Activated CD4-positive, alpha-beta T cell treated with anti-CD3 and anti-CD28 coated beads for 24 hours (primary cell): Measurements from ENCODE around the gene CLCN2.

Experiments
- DNase-seq, 2 donors: peaks; one replicate each; pipeline ENCODE4 v3.0.0-alpha.2; 2020; ENCODE audit warnings: low read depth in 2 of 2

CLCN2 gene

GRCh38 chr3:184380627-184381260 is 19.3 kb upstream of the CLCN2 start:
- DNase-seq, result no peak

GRCh38 chr3:184380185-184380626 is 18.8 kb upstream of the CLCN2 start:
- peak in 1 of 2 donors; percentile 19 for DNase-seq

- DNase-seq, result no peak
Measured at GRCh38 chr3:184379358-184380184, 18.2 kb upstream of the CLCN2 start, which contains the start of gene CHRD. CHRD (plus strand) TSS chr3:184380054; CDS start chr3:184380319, 265 bp downstream.

- DNase-seq, result no peak
Measured at GRCh38 chr3:184378651-184379357, 17.4 kb upstream of the CLCN2 start.

GRCh38 chr3:184377882-184378445 is 16.6 kb upstream of the CLCN2 start, which contains the start of gene THPO:
THPO (minus strand) TSS chr3:184378207; CDS start chr3:184376259, 1,948 bp downstream.
- no peak for DNase-seq

GRCh38 chr3:184377374-184377773 is 16.0 kb upstream of the CLCN2 start:
- no peak for DNase-seq

- DNase-seq, result no peak
Measured at GRCh38 chr3:184375747-184376461, 14.5 kb upstream of the CLCN2 start.

GRCh38 chr3:184373422-184373821 is 12.0 kb upstream of the CLCN2 start:
- no peak for DNase-seq

- no peak for DNase-seq
Measured at GRCh38 chr3:184372911-184373310, 11.5 kb upstream of the CLCN2 start.

GRCh38 chr3:184372296-184372821 is 11.0 kb upstream of the CLCN2 start:
- DNase-seq, result no peak

GRCh38 chr3:184371570-184372018 is 10.2 kb upstream of the CLCN2 start:
- DNase-seq, result peak in 1 of 2 donors; percentile 35

- no peak for DNase-seq
Measured at GRCh38 chr3:184368586-184369183, 7.3 kb upstream of the CLCN2 start.

- DNase-seq, result no peak
Measured at GRCh38 chr3:184368116-184368515, 6.7 kb upstream of the CLCN2 start.

- no peak for DNase-seq
Measured at GRCh38 chr3:184366619-184367289, 5.3 kb upstream of the CLCN2 start.

GRCh38 chr3:184362668-184363546 is 1.5 kb upstream of the CLCN2 start:
- peak; percentile 86 to 93 for DNase-seq

GRCh38 chr3:184361932-184362667 is 695 bp upstream of the CLCN2 start:
- DNase-seq, result peak; percentile 20 to 41

GRCh38 chr3:184360929-184361531 is 375 bp downstream of the CLCN2 start:
- DNase-seq, result no peak
